Stimulated activated naive B cell treated with anti-CD40 and anti-IgM and Interleukin-4, amounts not matched to agents 10 μg/mL and 1 μg/mL and 100 μg/mL, for 72 hours (primary cell): ENCODE data around the gene SCFD2.

Source experiments
- ATAC-seq, 2 donors: fragments of 150-1000 bp; cut with Tn5 transposase; replicated peaks; 2 replicates each; pipeline ENCODE4 v1.10.0; 2021; ENCODE audit warnings: moderate library complexity in 1 of 2
- DNase-seq: peaks from one replicate; pipeline ENCODE4 v3.0.0; 2021
- H3K27ac Mint-ChIP-seq: one replicate; pipeline ENCODE4 v1.8.0; 2022; ENCODE audit warnings: mild to moderate bottlenecking, mixed read lengths
- H3K27me3 Mint-ChIP-seq, 2 donors: one replicate each; pipeline ENCODE4 v1.8.0; 2022; ENCODE audit warnings: mixed read lengths in 2 of 2
- H3K36me3 Mint-ChIP-seq, 2 donors: one replicate each; pipeline ENCODE4 v1.8.0; 2022; ENCODE audit warnings: mixed read lengths in 2 of 2, mild to moderate bottlenecking in 1 of 2
- H3K4me1 Mint-ChIP-seq, 2 donors: one replicate each; pipeline ENCODE4 v1.8.0; 2022; ENCODE audit warnings: mixed read lengths in 2 of 2, mild to moderate bottlenecking in 1 of 2
- H3K4me3 Mint-ChIP-seq, 2 donors: one replicate each; pipeline ENCODE4 v1.8.0; 2022; ENCODE audit warnings: mild to moderate bottlenecking in 2 of 2, mixed read lengths in 2 of 2, moderate library complexity in 1 of 2
- H3K9me3 Mint-ChIP-seq, 2 donors: one replicate each; pipeline ENCODE4 v1.8.0; 2022; ENCODE audit warnings: mixed read lengths in 2 of 2, mild to moderate bottlenecking in 1 of 2

SCFD2 gene

DNA sequence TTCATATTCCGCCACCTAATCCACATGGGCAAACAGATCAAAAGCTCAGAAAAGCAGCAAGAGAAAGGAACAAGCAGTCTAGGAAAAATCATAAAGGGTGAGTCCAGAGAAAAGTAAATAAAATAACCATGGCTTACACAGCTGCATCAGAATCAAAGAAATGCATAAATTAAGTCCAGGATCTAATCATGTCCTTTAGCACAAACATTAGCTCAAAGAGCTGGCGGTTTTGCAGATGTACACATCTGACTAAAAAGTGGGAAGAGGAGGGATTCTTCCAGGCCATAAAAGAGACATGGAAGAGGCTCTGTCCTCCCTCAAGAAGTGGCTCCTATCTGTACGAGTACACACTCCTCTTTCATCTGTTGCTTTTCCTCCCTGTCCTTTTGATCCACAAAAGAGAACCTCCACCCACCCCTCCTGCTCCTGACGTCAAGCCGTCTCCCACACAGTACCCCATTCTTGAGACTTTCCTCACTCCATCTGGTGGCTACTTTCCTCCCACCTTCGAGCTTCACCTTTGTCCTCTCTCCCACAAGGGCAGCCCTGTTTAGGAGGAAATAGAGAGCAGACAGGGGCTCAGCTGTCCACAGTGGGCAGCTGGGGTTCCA, 411.2 kb downstream of the SCFD2 start:
- DNase-seq = no peak
- Mint-ChIP-seq H3K9me3 (no peaks in the 10 kb centered on the region), H3K4me3 (no peak overlapping the region), H3K4me1 (no peaks in the 10 kb centered on the region), H3K27ac (no peak overlapping the region), H3K27me3 (no peaks in the 10 kb centered on the region), H3K36me3 (peaks cover 17 to 51% of the 10 kb centered on the region in 2 donors)
- ATAC-seq = no peak

DNA sequence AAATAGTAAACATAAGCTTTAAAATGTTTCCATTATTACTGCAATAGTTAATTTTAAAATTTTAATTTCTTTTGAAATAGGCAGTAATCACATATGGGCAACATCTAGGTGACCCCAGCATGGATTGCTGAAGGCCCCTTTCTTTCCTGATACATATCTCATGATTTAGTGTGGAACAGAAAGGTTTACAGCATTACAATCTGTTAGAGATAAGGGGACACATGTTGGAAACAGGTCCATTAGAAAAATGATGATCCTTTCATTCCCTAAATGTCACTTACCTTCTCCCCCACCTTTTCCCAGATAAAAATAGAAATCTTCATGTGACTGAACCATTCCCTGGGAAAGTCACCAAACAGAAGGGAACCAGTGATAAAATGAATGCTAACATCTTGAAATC, 413.3 kb downstream of the SCFD2 start:
- ATAC-seq (no peak), DNase-seq (no peak)
- H3K36me3 Mint-ChIP-seq = peaks cover 17 to 54% of the 10 kb centered on the region in 2 donors
- peaks cover 0 to 2% of the 10 kb centered on the region in 2 donors for H3K4me1 Mint-ChIP-seq
- H3K9me3 Mint-ChIP-seq = no peaks in the 10 kb centered on the region
- H3K27ac Mint-ChIP-seq = no peak overlapping the region
- H3K4me3 Mint-ChIP-seq = no peak overlapping the region
- no peaks in the 10 kb centered on the region for H3K27me3 Mint-ChIP-seq

DNA sequence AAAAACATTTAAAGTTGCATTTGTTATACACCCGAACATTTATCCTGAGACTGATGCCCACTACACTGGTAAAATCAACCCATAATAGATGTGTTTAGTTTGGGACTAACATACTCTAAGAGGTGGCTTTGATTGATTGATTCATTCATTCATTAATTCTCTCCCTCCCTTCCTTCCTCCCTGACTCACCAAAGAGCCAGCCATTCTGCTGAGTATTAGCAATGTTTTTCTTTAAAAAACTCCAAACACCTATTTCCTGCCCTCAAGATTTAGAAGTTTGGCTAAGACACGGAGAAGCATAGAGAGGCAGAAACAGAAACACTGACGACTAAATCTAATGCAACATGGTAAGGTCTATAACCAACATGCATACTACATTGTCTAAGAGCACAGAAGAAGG, 414.8 kb downstream of the SCFD2 start:
- Mint-ChIP-seq H3K27me3 (no peaks in the 10 kb centered on the region), H3K27ac (no peak overlapping the region), H3K36me3 (peaks cover 17 to 43% of the 10 kb centered on the region in 2 donors), H3K4me3 (no peak overlapping the region), H3K4me1 (peaks cover 0 to 2% of the 10 kb centered on the region in 2 donors), H3K9me3 (no peaks in the 10 kb centered on the region)
- no peak for ATAC-seq
- DNase-seq = no peak

DNA sequence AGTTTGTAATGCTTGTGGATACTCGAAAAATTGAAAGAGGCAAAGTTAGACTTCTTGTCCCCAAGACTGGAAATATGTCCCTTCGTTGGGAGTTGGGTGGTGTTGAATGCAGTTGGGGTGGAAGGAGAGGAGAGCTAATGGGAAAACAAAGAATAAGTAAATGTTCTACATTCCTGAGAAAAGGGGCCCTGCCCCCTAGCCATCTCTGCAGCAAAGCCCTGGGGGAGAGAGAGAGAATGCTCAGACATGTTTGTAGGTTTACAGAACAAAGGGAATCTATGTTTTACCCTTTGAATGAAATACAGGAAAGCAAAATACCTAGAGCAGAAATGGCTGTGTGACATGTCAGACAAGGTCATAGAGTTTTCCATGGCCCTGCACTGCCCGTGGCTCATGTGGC, 415.6 kb downstream of the SCFD2 start:
- no peaks in the 10 kb centered on the region for H3K27me3 Mint-ChIP-seq
- H3K36me3 Mint-ChIP-seq = peaks cover 17 to 43% of the 10 kb centered on the region in 2 donors

DNA sequence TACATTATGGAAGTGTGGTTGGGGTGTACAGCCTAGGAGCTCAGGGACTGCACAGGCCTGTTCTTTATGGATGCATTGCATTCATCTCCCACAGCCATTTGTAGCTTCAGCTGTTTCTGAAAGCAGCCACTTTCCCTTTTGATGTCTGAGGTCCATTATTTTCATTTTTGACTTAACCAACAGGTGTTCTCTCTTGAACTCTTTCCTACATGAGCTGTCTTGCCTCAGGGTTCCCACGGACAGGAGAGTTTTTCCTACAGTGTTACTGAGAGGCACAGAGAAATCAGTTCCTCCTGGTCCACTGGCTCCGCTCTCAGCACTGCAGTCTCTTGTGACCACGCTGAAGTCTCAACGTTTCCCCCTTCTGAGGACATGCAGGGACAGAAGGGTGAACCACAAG, 416.5 kb downstream of the SCFD2 start:
- ATAC-seq (no peak), DNase-seq (no peak)
- Mint-ChIP-seq H3K9me3 (no peaks in the 10 kb centered on the region), H3K4me1 (peaks cover 0 to 2% of the 10 kb centered on the region in 2 donors), H3K27ac (no peak overlapping the region), H3K27me3 (no peaks in the 10 kb centered on the region), H3K36me3 (peaks cover 14 to 38% of the 10 kb centered on the region in 2 donors), H3K4me3 (no peak overlapping the region)

More for the DNA sequence above, 415.6 kb downstream of the SCFD2 start:
- ATAC-seq (no peak), DNase-seq (no peak)
- H3K4me1 Mint-ChIP-seq = peaks cover 0 to 2% of the 10 kb centered on the region in 2 donors
- H3K9me3 Mint-ChIP-seq = no peaks in the 10 kb centered on the region
- no peak overlapping the region for H3K4me3 Mint-ChIP-seq
- no peak overlapping the region for H3K27ac Mint-ChIP-seq

DNA sequence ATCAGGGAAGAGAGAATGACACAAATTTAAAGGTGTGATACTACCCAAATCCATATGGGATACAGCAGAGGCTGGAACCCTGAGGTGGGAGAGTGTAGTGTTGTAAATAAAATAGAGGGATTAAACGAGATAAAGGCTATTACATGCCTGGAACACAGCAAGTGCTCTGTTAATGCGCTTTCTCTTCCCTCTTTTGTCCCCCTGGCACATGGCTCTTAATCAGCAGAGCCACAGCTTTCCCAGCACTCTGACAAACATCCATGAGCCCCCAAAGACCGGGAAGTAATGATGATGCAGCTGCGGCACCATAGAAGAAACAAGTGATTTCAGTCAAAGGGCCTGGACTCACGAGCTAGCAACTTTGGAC, 417.8 kb downstream of the SCFD2 start:
- no peak overlapping the region for H3K27ac Mint-ChIP-seq
- H3K9me3 Mint-ChIP-seq = no peaks in the 10 kb centered on the region
- ATAC-seq (no peak), DNase-seq (no peak)
- H3K4me3 Mint-ChIP-seq = no peak overlapping the region
- H3K4me1 Mint-ChIP-seq = peaks cover 0 to 2% of the 10 kb centered on the region in 2 donors
- H3K27me3 Mint-ChIP-seq = no peaks in the 10 kb centered on the region
- peaks cover 12 to 34% of the 10 kb centered on the region in 2 donors for H3K36me3 Mint-ChIP-seq

DNA sequence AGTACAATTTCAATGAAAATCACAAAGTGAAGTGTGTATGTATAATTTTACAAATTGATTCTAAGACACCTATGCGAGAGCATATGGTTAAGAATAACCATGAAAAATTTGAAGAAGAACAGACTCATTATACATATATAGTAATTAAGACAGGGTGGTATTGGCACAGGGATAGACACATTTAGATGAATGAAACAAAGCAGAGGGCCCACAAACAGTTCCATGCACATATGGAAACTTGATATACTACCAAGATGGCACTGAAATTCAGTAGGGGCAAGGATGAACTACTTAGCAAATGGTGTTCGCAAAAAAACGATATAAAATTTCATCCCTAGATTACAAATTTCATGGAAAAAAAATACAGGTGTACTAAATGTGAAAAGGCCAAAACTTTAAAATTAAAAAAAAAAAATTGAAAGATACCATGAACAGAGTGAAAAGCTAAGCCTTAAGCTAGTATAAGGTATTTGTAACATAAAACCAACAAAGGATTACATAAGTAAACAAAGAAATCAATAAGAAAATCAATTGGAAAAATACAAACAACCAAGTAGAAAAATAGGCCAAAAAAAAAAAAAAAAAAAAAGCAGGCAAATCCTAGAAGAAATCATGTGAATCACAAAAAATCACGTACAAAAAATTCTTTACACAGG, 418.3 kb downstream of the SCFD2 start:
- Mint-ChIP-seq H3K36me3 (peaks cover 12 to 34% of the 10 kb centered on the region in 2 donors), H3K27ac (no peak overlapping the region), H3K9me3 (no peaks in the 10 kb centered on the region), H3K27me3 (no peaks in the 10 kb centered on the region), H3K4me3 (no peak overlapping the region), H3K4me1 (peaks cover 0 to 2% of the 10 kb centered on the region in 2 donors)
- ATAC-seq (no peak), DNase-seq (no peak)

DNA sequence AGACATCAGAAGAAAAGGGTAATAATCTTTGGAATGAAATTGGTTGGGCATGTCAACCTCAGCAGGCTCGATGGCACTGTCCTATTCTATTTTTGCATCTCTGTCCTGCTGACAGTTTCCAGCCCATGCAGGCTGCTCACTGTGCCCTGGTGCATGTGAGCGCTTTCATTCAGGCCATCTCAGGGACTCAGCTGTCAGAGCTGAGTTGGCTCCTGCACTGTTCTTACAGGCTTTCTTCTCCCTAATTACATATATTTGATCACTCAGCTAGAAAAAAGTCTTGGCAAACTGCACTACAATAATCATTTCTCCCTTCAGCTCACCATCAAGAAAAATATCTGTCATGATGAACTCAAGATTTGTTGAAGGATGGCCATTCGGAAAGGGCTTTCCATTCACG, 419.0 kb downstream of the SCFD2 start:
- DNase-seq (no peak), ATAC-seq (no peak)
- no peak overlapping the region for H3K4me3 Mint-ChIP-seq
- H3K27ac Mint-ChIP-seq = no peak overlapping the region
- no peaks in the 10 kb centered on the region for H3K9me3 Mint-ChIP-seq
- H3K27me3 Mint-ChIP-seq = no peaks in the 10 kb centered on the region
- H3K36me3 Mint-ChIP-seq = peaks cover 8 to 33% of the 10 kb centered on the region in 2 donors
- H3K4me1 Mint-ChIP-seq = peaks cover 0 to 2% of the 10 kb centered on the region in 2 donors

DNA sequence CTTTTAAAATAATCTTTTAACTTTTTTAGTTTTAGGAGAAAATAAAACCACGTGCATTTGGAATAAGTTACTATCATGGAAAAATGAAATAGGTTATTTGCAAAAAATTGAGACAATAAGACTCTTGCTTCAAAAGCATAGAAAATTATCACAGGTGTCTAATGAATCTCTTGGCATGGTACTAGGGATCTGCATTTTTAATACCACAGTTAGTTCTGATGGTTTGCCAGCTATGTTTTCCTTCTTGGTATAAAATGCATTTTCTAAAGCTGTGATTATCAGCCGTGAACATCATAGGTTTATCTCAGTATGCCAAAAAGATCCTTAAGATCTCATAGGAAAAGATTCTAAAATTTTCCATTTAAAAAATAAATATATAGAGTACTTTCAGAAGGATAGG, 419.9 kb downstream of the SCFD2 start:
- DNase-seq (no peak), ATAC-seq (no peak)
- Mint-ChIP-seq H3K36me3 (peaks cover 4 to 26% of the 10 kb centered on the region in 2 donors), H3K27ac (no peak overlapping the region), H3K4me1 (peaks cover 0 to 2% of the 10 kb centered on the region in 2 donors), H3K4me3 (no peak overlapping the region), H3K27me3 (no peaks in the 10 kb centered on the region), H3K9me3 (no peaks in the 10 kb centered on the region)

DNA sequence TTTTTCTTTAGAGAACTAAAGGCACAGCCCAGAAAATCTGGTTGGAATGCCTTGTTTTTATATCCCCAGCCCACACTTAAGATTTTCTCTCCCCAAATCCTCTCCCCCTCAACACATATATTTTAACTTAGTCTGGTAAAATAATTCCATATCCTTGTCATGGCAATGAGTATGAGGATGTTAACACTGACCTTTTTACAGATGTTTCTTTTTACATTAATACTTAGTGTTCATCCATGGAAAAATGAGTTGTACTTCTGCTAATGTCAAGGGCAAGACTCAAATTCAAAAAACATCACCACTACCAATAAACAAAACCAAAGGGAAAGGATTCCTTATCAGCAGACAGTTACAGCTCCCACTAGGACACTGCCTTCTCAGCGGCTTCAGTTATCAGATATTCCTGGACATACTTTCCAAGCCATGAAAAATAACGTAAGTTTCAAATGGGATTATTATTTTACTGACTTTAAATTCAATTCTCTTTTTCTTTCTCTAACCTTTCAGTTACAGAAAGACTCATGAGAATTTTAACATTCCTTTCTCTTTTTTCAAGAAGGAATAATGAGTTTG, 420.4 kb downstream of the SCFD2 start:
- H3K27me3 Mint-ChIP-seq = no peaks in the 10 kb centered on the region

DNA sequence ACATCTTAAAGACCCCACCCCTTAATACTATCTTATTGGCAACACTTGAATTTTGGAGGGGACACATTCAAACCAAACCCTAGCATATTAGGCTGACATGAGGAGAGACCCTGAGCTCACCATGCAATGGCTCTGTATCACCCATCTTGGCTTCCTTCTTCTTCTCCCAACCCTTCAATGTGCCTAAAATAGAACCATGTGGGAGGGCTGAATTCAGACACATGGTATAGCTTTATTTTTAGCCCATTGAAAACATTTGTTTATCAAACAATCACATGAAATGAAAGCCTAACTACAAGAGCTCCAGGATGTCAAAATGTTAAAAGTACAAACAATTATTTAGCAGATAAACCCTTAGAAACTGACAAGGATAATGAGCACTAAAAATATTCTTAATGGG, 422.2 kb downstream of the SCFD2 start:
- no peaks in the 10 kb centered on the region for H3K9me3 Mint-ChIP-seq
- DNase-seq = no peak
- no peaks in the 10 kb centered on the region for H3K27me3 Mint-ChIP-seq

More for the DNA sequence above, 420.4 kb downstream of the SCFD2 start:
- H3K4me3 Mint-ChIP-seq = no peak overlapping the region
- H3K36me3 Mint-ChIP-seq = peaks cover 4 to 26% of the 10 kb centered on the region in 2 donors
- H3K27ac Mint-ChIP-seq = no peak overlapping the region
- peaks cover 0 to 2% of the 10 kb centered on the region in 2 donors for H3K4me1 Mint-ChIP-seq
- DNase-seq = no peak
- no peaks in the 10 kb centered on the region for H3K9me3 Mint-ChIP-seq
- ATAC-seq = no peak

DNA sequence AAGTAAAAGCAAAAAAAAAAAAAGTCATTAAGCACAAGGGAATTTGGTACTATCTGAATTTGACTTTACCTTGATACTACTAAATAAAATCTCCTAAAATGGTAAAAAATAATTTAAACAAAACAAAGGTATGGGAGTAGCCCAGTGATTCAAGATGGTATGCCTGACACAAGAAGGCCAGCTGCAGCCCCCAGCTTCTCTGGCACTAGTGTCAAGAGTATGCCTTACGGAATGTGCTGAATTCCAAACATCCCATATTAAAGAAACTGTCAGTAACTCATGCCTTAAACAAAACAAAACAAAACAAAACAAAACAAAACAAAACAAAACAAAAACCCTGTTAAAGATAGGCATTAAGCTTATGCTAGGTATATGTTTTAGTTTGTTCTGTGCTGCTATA, 422.9 kb downstream of the SCFD2 start:
- Mint-ChIP-seq H3K9me3 (no peaks in the 10 kb centered on the region), H3K36me3 (peaks cover 3 to 13% of the 10 kb centered on the region in 2 donors), H3K27me3 (no peaks in the 10 kb centered on the region), H3K4me1 (no peaks in the 10 kb centered on the region), H3K27ac (no peak overlapping the region), H3K4me3 (no peak overlapping the region)
- DNase-seq (no peak), ATAC-seq (no peak)

More for the DNA sequence above, 422.2 kb downstream of the SCFD2 start:
- no peaks in the 10 kb centered on the region for H3K4me1 Mint-ChIP-seq
- no peak overlapping the region for H3K4me3 Mint-ChIP-seq
- H3K36me3 Mint-ChIP-seq = peaks cover 3 to 16% of the 10 kb centered on the region in 2 donors
- ATAC-seq = no peak
- no peak overlapping the region for H3K27ac Mint-ChIP-seq

DNA sequence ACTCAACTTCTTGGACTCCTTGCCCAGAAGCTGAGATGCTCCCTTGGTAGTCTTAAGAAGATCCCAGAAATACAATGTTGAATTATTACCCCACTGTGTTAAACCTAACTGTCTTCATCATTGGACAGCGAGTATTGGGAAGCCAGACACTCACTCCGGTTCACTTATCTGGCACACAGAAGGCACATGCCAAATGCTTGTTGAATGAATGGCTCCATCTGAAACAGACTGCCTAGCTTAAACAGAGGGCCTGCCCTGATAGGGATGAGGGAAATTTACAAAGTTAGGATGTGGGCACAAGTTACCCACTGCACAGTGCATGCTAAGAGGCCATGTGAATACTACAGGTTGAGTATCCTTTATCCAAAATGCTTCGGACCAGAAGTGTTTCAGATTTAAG, 424.4 kb downstream of the SCFD2 start:
- DNase-seq = no peak
- H3K36me3 Mint-ChIP-seq = peaks cover 10 to 25% of the 10 kb centered on the region in 2 donors
- no peaks in the 10 kb centered on the region for H3K27me3 Mint-ChIP-seq
- ATAC-seq = no peak
- no peak overlapping the region for H3K4me3 Mint-ChIP-seq
- no peak overlapping the region for H3K27ac Mint-ChIP-seq
- H3K9me3 Mint-ChIP-seq = no peaks in the 10 kb centered on the region
- H3K4me1 Mint-ChIP-seq = no peaks in the 10 kb centered on the region

DNA sequence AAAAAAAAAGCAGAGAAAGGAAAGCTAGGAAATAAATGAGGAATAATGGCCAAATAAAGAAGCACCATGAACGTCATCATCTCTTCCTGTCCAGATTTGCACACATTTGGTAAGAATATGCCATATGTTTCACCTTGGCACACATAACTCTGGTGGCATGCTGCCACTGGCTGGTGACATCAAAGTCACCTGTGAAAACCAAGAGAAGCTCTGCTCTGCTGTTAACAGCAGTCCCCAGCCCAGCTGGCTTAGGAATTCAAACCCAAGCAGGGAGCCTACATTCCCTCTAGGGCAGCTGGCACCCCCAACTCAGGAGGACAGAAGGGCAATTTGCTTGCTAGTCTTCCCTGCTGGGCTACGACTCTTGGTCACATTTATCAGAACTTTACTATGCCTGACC, 426.1 kb downstream of the SCFD2 start:
- Mint-ChIP-seq H3K27me3 (no peaks in the 10 kb centered on the region), H3K27ac (no peak overlapping the region), H3K4me1 (no peaks in the 10 kb centered on the region), H3K9me3 (no peaks in the 10 kb centered on the region), H3K36me3 (peaks cover 13 to 26% of the 10 kb centered on the region in 2 donors), H3K4me3 (no peak overlapping the region)
- DNase-seq (no peak), ATAC-seq (no peak)

DNA sequence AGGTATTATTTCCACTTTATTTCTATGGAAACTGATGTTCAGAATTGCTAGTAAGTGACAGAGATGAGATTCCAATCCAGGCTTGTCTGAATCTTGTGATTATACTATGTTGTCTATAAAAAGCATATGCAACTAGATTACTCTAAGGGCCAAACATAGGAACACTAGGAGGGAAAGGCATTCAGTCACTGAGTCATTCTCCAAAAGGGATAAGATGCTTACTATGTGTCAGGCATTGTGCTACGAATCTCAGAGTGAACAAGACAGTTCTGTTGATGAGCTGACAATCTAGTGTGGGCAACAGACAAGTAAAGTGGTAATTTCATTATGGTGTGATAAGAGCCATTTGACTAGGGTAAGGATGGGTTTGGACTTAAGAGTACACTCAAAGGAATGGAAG, 426.5 kb downstream of the SCFD2 start:
- peaks cover 13 to 26% of the 10 kb centered on the region in 2 donors for H3K36me3 Mint-ChIP-seq
- H3K4me1 Mint-ChIP-seq = no peaks in the 10 kb centered on the region
- H3K4me3 Mint-ChIP-seq = no peak overlapping the region
- no peaks in the 10 kb centered on the region for H3K9me3 Mint-ChIP-seq
- ATAC-seq (no peak), DNase-seq (no peak)
- H3K27ac Mint-ChIP-seq = no peak overlapping the region
- no peaks in the 10 kb centered on the region for H3K27me3 Mint-ChIP-seq
